Measurements from ENCODE around the gene HBB.

Gene HBB

GRCh38 chr11:5231111-5231510 is 4.2 kb upstream of the HBB start:
- DNase-seq, result no peak
- intact Hi-C loops (cut with DNase I), result no loop called here

- intact Hi-C loops (cut with DNase I), result no loop called here
- no peak for DNase-seq
Observed at GRCh38 chr11:5230266-5230665, 3.4 kb upstream of the HBB start.

GRCh38 chr11:5229796-5230195 is 2.9 kb upstream of the HBB start:
- intact Hi-C loops (cut with DNase I), result no loop called here
- no peak for DNase-seq

- no peak for DNase-seq
- intact Hi-C loops (cut with DNase I), result no loop called here
Observed at GRCh38 chr11:5229356-5229755, 2.5 kb upstream of the HBB start.

GRCh38 chr11:5228124-5228523 is 1.3 kb upstream of the HBB start:
- no peak for DNase-seq
- intact Hi-C loops (cut with DNase I), result no loop called here

GRCh38 chr11:5227681-5228080 is 810 bp upstream of the HBB start:
- no peak for DNase-seq
- intact Hi-C loops (cut with DNase I), result no loop called here

GRCh38 chr11:5225480-5225871 is 1.4 kb downstream of the HBB start:
- intact Hi-C loops (cut with DNase I), result no loop called here

GRCh38 chr11:5224538-5225479 is 2.1 kb downstream of the HBB start:
- DNase-seq, result no peak
- intact Hi-C loops (cut with DNase I), result no loop called here

More at GRCh38 chr11:5225480-5225871, 1.4 kb downstream of the HBB start:
- DNase-seq, result no peak

GRCh38 chr11:5223686-5224085 is 3.2 kb downstream of the HBB start:
- no peak for DNase-seq
- intact Hi-C loops (cut with DNase I), result no loop called here

- no peak for DNase-seq
Observed at GRCh38 chr11:5223146-5223545, 3.7 kb downstream of the HBB start.

GRCh38 chr11:5210376-5210885 is 16.4 kb downstream of the HBB start:
- intact Hi-C loops (cut with DNase I), result no loop called here
- no peak for DNase-seq

More at GRCh38 chr11:5223146-5223545, 3.7 kb downstream of the HBB start:
- intact Hi-C loops (cut with DNase I), result no loop called here

GRCh38 chr11:5204787-5205186 is 22.1 kb downstream of the HBB start:
- DNase-seq, result peak in 1 of 42 donors; percentile 3
- intact Hi-C loops (cut with DNase I), result no loop called here

GRCh38 chr11:5203366-5203765 is 23.5 kb downstream of the HBB start:
- no peak for DNase-seq
- intact Hi-C loops (cut with DNase I), result no loop called here

- intact Hi-C loops (cut with DNase I), result no loop called here
- DNase-seq, result no peak
Observed at GRCh38 chr11:5200582-5200981, 26.3 kb downstream of the HBB start, which contains the start of gene OR51V1. OR51V1 (minus strand) TSS chr11:5200682; CDS start chr11:5200682, 0 bp downstream.

- intact Hi-C loops (cut with DNase I), result no loop called here
- DNase-seq, result no peak
Observed at GRCh38 chr11:5198285-5198684, 28.6 kb downstream of the HBB start.

- no peak for DNase-seq
- intact Hi-C loops (cut with DNase I), result no loop called here
Observed at GRCh38 chr11:5197536-5197935, 29.3 kb downstream of the HBB start.

GRCh38 chr11:5196731-5197130 is 30.1 kb downstream of the HBB start:
- DNase-seq, result no peak
- intact Hi-C loops (cut with DNase I), result no loop called here

GRCh38 chr11:5196067-5196466 is 30.8 kb downstream of the HBB start:
- intact Hi-C loops (cut with DNase I), result no loop called here

GRCh38 chr11:5192738-5193137 is 34.1 kb downstream of the HBB start:
- DNase-seq, result no peak
- intact Hi-C loops (cut with DNase I), result no loop called here

More at GRCh38 chr11:5196067-5196466, 30.8 kb downstream of the HBB start:
- DNase-seq, result no peak

GRCh38 chr11:5188201-5188600 is 38.7 kb downstream of the HBB start:
- intact Hi-C loops (cut with DNase I), result no loop called here
- no peak for DNase-seq

Data from head of caudate nucleus (tissue), 42 donors.